ENCODE results near the gene MSH2.
A peak's percentile ranks its signal among the peaks of the same experiment; 100 is the strongest.

The MSH2 gene

DNA sequence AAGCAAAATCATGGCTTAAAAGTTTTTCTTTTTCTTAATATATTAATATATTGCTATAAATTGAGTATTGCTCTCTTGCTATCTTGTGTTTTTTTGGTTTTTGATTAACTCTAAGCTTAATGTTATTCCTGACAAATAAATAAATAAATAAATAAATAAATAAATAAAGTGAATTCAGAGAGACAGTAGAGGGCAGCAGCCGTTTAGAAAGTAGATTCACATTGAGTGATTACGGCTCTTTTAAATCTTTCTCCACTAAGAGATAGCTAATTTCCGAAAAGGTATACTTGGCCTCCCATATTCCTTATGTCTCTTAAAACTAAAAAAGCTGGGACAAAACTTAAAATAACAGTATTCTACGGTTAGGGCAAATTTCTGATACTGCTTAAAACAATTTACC is 34.3 kb downstream of the MSH2 start:
- no peak overlapping the region for H3K9ac ChIP-seq (ENCODE audit: low read length)
- H3K4me3 ChIP-seq (ENCODE audit: low read depth, low read length, poor library complexity, severe bottlenecking) = no peak overlapping the region
- H3K36me3 ChIP-seq (ENCODE audit: insufficient read depth, low read length) = peaks cover 58% of the 10 kb centered on the region
- no peak overlapping the region for H2AFZ ChIP-seq (ENCODE audit: low read length)
- no peaks in the 10 kb centered on the region for H4K20me1 ChIP-seq (ENCODE audit: insufficient read depth, low read length)
- no peaks in the 10 kb centered on the region for H3K9me3 ChIP-seq (ENCODE audit: low read length)
- peak overlapping the region; percentile 2 for H3K27ac ChIP-seq (ENCODE audit: low read depth, low read length, poor library complexity, severe bottlenecking)
- no peaks in the 10 kb centered on the region for H3K79me2 ChIP-seq (ENCODE audit: insufficient read depth, low read length)
- no peaks in the 10 kb centered on the region for H3K27me3 ChIP-seq (ENCODE audit: insufficient read depth, low read length)
- 0 out of 2 replicates have a peak, but pooled peaks cover 4% of the 10 kb centered on the region for H3F3A ChIP-seq (ENCODE audit: insufficient read depth, low read length)
- no peaks in the 10 kb centered on the region for H3K4me1 ChIP-seq (ENCODE audit: insufficient read depth, low read length, severe bottlenecking)
- H3K4me2 ChIP-seq (ENCODE audit: low read length) = no peak overlapping the region
- TF ChIP-seq EZH2 (IDR thresholded peaks at IDR 0.05; ENCODE audit: borderline replicate concordance, low read length) = no peak
- peak; percentile 21 for TF ChIP-seq CTCF (IDR thresholded peaks at IDR 0.05; ENCODE audit: low read length)
- H3K9me2 ChIP-seq (ENCODE audit: low read depth, low read length) = no peaks in the 10 kb centered on the region

- peaks cover 63% of the 10 kb centered on the region for H3K36me3 ChIP-seq (ENCODE audit: insufficient read depth, low read length)
- H3K79me2 ChIP-seq (ENCODE audit: insufficient read depth, low read length) = no peaks in the 10 kb centered on the region
- no peak overlapping the region for H2AFZ ChIP-seq (ENCODE audit: low read length)
- H3K27ac ChIP-seq (ENCODE audit: low read depth, low read length, poor library complexity, severe bottlenecking) = no peak overlapping the region
- no peak for TF ChIP-seq EZH2 (IDR thresholded peaks at IDR 0.05; ENCODE audit: borderline replicate concordance, low read length)
- TF ChIP-seq CTCF (IDR thresholded peaks at IDR 0.05; ENCODE audit: low read length) = no peak
- H3F3A ChIP-seq (ENCODE audit: insufficient read depth, low read length) = 0 out of 2 replicates have a peak, but pooled peaks cover 4% of the 10 kb centered on the region
- no peak overlapping the region for H3K4me3 ChIP-seq (ENCODE audit: low read depth, low read length, poor library complexity, severe bottlenecking)
- no peaks in the 10 kb centered on the region for H4K20me1 ChIP-seq (ENCODE audit: insufficient read depth, low read length)
- no peak overlapping the region for H3K4me2 ChIP-seq (ENCODE audit: low read length)
- no peak overlapping the region for H3K9ac ChIP-seq (ENCODE audit: low read length)
- H3K4me1 ChIP-seq (ENCODE audit: insufficient read depth, low read length, severe bottlenecking) = peaks cover under 1% of the 10 kb centered on the region
- no peaks in the 10 kb centered on the region for H3K9me3 ChIP-seq (ENCODE audit: low read length)
- no peaks in the 10 kb centered on the region for H3K27me3 ChIP-seq (ENCODE audit: insufficient read depth, low read length)
- H3K9me2 ChIP-seq (ENCODE audit: low read depth, low read length) = no peaks in the 10 kb centered on the region
Measured at GRCh38 chr2:47438106-47438505, 35.1 kb downstream of the MSH2 start.

DNA sequence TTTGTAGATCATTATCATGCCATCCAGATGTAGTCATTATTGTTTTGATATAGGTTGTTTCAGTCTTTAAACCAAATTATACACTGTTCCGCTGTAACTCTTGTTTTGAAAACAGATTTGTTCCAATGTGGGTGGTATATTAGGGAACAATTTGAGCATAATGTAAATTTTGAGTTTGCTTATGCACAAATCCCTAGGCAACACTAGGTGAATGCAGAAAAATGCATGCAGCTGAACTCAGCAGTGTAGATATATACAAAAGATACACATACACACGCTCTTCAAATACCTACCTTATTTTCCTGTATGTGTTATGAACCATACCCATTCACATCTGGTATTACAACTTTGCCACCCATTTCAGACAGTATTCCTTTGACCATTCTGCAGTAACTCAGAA is 35.8 kb downstream of the MSH2 start:
- TF ChIP-seq CTCF (IDR thresholded peaks at IDR 0.05; ENCODE audit: low read length) = no peak
- TF ChIP-seq EZH2 (IDR thresholded peaks at IDR 0.05; ENCODE audit: borderline replicate concordance, low read length) = no peak
- H3K27me3 ChIP-seq (ENCODE audit: insufficient read depth, low read length) = no peaks in the 10 kb centered on the region
- H3K36me3 ChIP-seq (ENCODE audit: insufficient read depth, low read length) = peaks cover 70% of the 10 kb centered on the region
- H3K9me2 ChIP-seq (ENCODE audit: low read depth, low read length) = no peaks in the 10 kb centered on the region
- no peak overlapping the region for H3K9ac ChIP-seq (ENCODE audit: low read length)
- H3K9me3 ChIP-seq (ENCODE audit: low read length) = no peaks in the 10 kb centered on the region
- H3K4me3 ChIP-seq (ENCODE audit: low read depth, low read length, poor library complexity, severe bottlenecking) = no peak overlapping the region
- no peak overlapping the region for H3K27ac ChIP-seq (ENCODE audit: low read depth, low read length, poor library complexity, severe bottlenecking)
- no peak overlapping the region for H2AFZ ChIP-seq (ENCODE audit: low read length)
- peaks cover 7% of the 10 kb centered on the region for H3K4me1 ChIP-seq (ENCODE audit: insufficient read depth, low read length, severe bottlenecking)
- 0 out of 2 replicates have a peak, but pooled peaks cover 4% of the 10 kb centered on the region for H3F3A ChIP-seq (ENCODE audit: insufficient read depth, low read length)
- no peaks in the 10 kb centered on the region for H4K20me1 ChIP-seq (ENCODE audit: insufficient read depth, low read length)
- no peaks in the 10 kb centered on the region for H3K79me2 ChIP-seq (ENCODE audit: insufficient read depth, low read length)
- no peak overlapping the region for H3K4me2 ChIP-seq (ENCODE audit: low read length)

All from OCI-LY1 (cell line).